Mesothelial cell of epicardium (in vitro differentiated cells): ENCODE measurements around the gene MAN2B2. TPM values are rescaled to one million over a fixed set of nuclear protein-coding genes. Genes with fewer than 3 reads are reported as not detected.

Experiments used
- DNase-seq, 2 experiments: peaks; one replicate each; pipeline ENCODE4 v3.0.0; 2021; ENCODE audit warnings: low spot score in 2 of 2; ENCODE audit not compliant: unreplicated experiment in 2 of 2
- H3K27ac Mint-ChIP-seq: 2 replicates; pipeline ENCODE4 v1.8.0; 2021; ENCODE audit warnings: mixed read lengths
- H3K27me3 Mint-ChIP-seq: 2 replicates; pipeline ENCODE4 v1.8.0; 2021; ENCODE audit warnings: low read depth, mixed read lengths
- H3K36me3 Mint-ChIP-seq: 2 replicates; pipeline ENCODE4 v1.8.0; 2021; ENCODE audit warnings: mixed read lengths
- H3K4me1 Mint-ChIP-seq: 2 replicates; pipeline ENCODE4 v1.8.0; 2021; ENCODE audit warnings: mixed read lengths
- H3K4me3 Mint-ChIP-seq: 2 replicates; pipeline ENCODE4 v1.8.0; 2021; ENCODE audit warnings: mild to moderate bottlenecking, moderate library complexity, mixed read lengths
- H3K9me3 Mint-ChIP-seq: 2 replicates; pipeline ENCODE4 v1.8.0; 2021; ENCODE audit warnings: mixed read lengths
- CTCF ChIP-seq: fragments of 200-600 bp; sonication (generic); IDR thresholded peaks from one replicate; pipeline ENCODE4 v1.5.0; 2021; ENCODE audit warnings: antibody characterized with exemption; ENCODE audit not compliant: unreplicated experiment
- total RNA-seq: library from RNA; stranded (reverse); gene quantifications from 3 replicates; pipeline ENCODE4 v1.2.1, GENCODE V29; 2021

The MAN2B2 gene
- total RNA-seq, 1 donor from 2014 or later = 24.0 TPM

- peaks cover 17% of the 10 kb centered on the region for H3K36me3 Mint-ChIP-seq
- TF ChIP-seq CTCF = no peak
- peak overlapping the region; percentile 100 for H3K27ac Mint-ChIP-seq
- no peaks in the 10 kb centered on the region for H3K9me3 Mint-ChIP-seq
- no peaks in the 10 kb centered on the region for H3K27me3 Mint-ChIP-seq
- DNase-seq = peak in 1 of 2 experiments; percentile 68
- peaks cover 29% of the 10 kb centered on the region for H3K4me1 Mint-ChIP-seq
- peak overlapping the region; percentile 99 for H3K4me3 Mint-ChIP-seq
Measured at GRCh38 chr4:6641164-6641970, 66.4 kb downstream of the MAN2B2 start.

GRCh38 chr4:6641971-6642320, 67.0 kb downstream of the MAN2B2 start:
- Mint-ChIP-seq H3K36me3 (peaks cover 17% of the 10 kb centered on the region), H3K27me3 (no peaks in the 10 kb centered on the region), H3K9me3 (no peaks in the 10 kb centered on the region), H3K4me3 (peak overlapping the region; percentile 99), H3K4me1 (peaks cover 29% of the 10 kb centered on the region), H3K27ac (peak overlapping the region; percentile 100)
- DNase-seq = no peak
- no peak for TF ChIP-seq CTCF

- peak overlapping the region; percentile 81 for H3K27ac Mint-ChIP-seq
- H3K4me1 Mint-ChIP-seq = peaks cover 29% of the 10 kb centered on the region
- DNase-seq = no peak
- no peak for TF ChIP-seq CTCF
- H3K9me3 Mint-ChIP-seq = no peaks in the 10 kb centered on the region
- peaks cover 17% of the 10 kb centered on the region for H3K36me3 Mint-ChIP-seq
- H3K27me3 Mint-ChIP-seq = no peaks in the 10 kb centered on the region
- H3K4me3 Mint-ChIP-seq = no peak overlapping the region
Measured at GRCh38 chr4:6643141-6643847, 68.3 kb downstream of the MAN2B2 start.

GRCh38 chr4:6644792-6645530, 70.0 kb downstream of the MAN2B2 start:
- H3K27ac Mint-ChIP-seq = no peak overlapping the region
- no peaks in the 10 kb centered on the region for H3K27me3 Mint-ChIP-seq
- no peak for TF ChIP-seq CTCF
- H3K9me3 Mint-ChIP-seq = no peaks in the 10 kb centered on the region
- peaks cover 17% of the 10 kb centered on the region for H3K36me3 Mint-ChIP-seq
- DNase-seq = no peak
- peaks cover 29% of the 10 kb centered on the region for H3K4me1 Mint-ChIP-seq
- no peak overlapping the region for H3K4me3 Mint-ChIP-seq

GRCh38 chr4:6647169-6647568, 72.2 kb downstream of the MAN2B2 start:
- no peak for DNase-seq
- Mint-ChIP-seq H3K4me1 (peaks cover 14% of the 10 kb centered on the region), H3K27me3 (no peaks in the 10 kb centered on the region), H3K27ac (no peak overlapping the region), H3K36me3 (peaks cover 12% of the 10 kb centered on the region), H3K9me3 (no peaks in the 10 kb centered on the region), H3K4me3 (no peak overlapping the region)
- TF ChIP-seq CTCF = no peak
